Measurements from ENCODE around the gene ADCY7. TPM values are rescaled to one million over a fixed set of nuclear protein-coding genes. Genes with fewer than 3 reads are reported as not detected.

Gene ADCY7
- total and polyA plus RNA-seq, 9 of the 15 experiments (the other 6 are each of a cell fraction or from before 2014, with no cell fraction given), result 2.3 to 108 (median 28.6) TPM

DNA sequence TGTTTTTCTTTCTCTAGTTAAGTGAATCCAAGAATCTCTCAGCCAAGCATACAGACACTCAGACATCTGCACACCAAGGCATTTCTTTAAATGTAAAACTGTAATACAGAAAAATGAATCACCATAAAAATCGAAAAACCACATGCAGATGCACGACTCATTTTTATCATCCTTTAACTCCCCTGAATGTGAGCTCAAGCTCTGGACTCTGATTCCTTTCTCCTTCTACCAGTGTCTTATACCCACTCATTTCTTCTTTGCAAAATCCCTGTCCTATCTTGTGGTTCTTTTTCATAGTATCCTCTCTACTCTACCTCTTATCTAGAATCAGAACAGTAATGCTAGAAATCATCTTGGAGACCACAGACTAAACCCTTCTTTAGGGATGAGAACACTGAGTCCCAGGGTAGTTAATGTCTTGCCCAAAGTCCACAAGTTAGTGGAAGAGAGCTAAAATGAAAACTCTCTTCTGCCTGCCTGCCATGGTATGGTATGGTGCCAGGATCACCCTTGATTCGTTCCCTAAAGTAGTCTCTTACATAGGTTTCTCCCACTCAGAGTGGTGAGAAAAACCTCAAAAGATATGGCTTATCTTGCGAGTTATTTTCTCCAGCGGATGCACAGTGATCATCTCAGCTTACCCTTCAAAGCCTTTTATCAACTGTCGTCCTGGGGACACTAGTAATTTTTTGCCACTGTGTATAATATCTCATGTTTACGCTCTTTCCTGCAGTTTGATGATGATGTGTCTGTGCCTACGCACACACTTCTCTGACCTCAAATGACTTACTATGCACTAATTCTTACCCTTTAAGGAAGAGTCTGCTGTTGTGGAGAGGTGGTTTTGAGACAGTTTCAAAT, 72.2 kb downstream of the ADCY7 start (continued):
- no peak for TF ChIP-seq ZNF217 (CRISPR knock-in tag; IDR thresholded peaks at IDR 0.05)
- no peak for TF ChIP-seq KDM4B (IDR thresholded peaks at IDR 0.05; ENCODE audit: borderline replicate concordance in 2 of 2, low read depth in 1 of 2)
- TF ChIP-seq HNRNPK (IDR thresholded peaks at IDR 0.05; ENCODE audit: low read depth, low read length, poor library complexity, severe bottlenecking), result no peak
- peak; percentile 59; the same call in 1 of the 2 replicates for TF ChIP-seq MEF2D (tag; conservative IDR thresholded peaks at IDR 0.05; ENCODE audit: low read depth)
- TF ChIP-seq ATF1 (CRISPR knock-in tag; IDR thresholded peaks at IDR 0.05), result no peak
- TF ChIP-seq ATF1 (tag; IDR thresholded peaks at IDR 0.05), result no peak
- TF ChIP-seq, protein P1, sequence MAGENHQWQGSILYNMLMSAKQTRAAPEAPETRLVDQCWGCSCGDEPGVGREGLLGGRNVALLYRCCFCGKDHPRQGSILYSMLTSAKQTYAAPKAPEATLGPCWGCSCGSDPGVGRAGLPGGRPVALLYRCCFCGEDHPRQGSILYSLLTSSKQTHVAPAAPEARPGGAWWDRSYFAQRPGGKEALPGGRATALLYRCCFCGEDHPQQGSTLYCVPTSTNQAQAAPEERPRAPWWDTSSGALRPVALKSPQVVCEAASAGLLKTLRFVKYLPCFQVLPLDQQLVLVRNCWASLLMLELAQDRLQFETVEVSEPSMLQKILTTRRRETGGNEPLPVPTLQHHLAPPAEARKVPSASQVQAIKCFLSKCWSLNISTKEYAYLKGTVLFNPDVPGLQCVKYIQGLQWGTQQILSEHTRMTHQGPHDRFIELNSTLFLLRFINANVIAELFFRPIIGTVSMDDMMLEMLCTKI (IDR thresholded peaks at IDR 0.05; ENCODE audit: partially characterized antibody), result no peak
- no peak for TF ChIP-seq SMAD4 (CRISPR knock-in tag; conservative IDR thresholded peaks at IDR 0.05)
- no peak for TF ChIP-seq SIN3A (IDR thresholded peaks at IDR 0.05; ENCODE audit: borderline replicate concordance in 2 of 2, control insufficient read depth in 1 of 2, low read depth in 2 of 2, low read length in 2 of 2)
- TF ChIP-seq KHSRP (IDR thresholded peaks at IDR 0.05), result no peak
- no peak for TF ChIP-seq MIER1 (IDR thresholded peaks at IDR 0.05; ENCODE audit: low read depth)
- no peak for TF ChIP-seq RFX5 (IDR thresholded peaks at IDR 0.05; ENCODE audit: low read depth, low read length)
- no peak for TF ChIP-seq ZNF589 (CRISPR knock-in tag; IDR thresholded peaks at IDR 0.05; ENCODE audit: low read depth)
- TF ChIP-seq ADNP (tag; IDR thresholded peaks at IDR 0.05), result no peak
- TF ChIP-seq FIP1L1 (IDR thresholded peaks at IDR 0.05; ENCODE audit: low read depth, low read length, poor library complexity, severe bottlenecking), result no peak
- TF ChIP-seq, protein P2, sequence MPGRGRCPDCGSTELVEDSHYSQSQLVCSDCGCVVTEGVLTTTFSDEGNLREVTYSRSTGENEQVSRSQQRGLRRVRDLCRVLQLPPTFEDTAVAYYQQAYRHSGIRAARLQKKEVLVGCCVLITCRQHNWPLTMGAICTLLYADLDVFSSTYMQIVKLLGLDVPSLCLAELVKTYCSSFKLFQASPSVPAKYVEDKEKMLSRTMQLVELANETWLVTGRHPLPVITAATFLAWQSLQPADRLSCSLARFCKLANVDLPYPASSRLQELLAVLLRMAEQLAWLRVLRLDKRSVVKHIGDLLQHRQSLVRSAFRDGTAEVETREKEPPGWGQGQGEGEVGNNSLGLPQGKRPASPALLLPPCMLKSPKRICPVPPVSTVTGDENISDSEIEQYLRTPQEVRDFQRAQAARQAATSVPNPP (IDR thresholded peaks at IDR 0.05; ENCODE audit: borderline replicate concordance, insufficient read depth, insufficient read length), result no peak
- no peak for TF ChIP-seq POLR2AphosphoS5 (IDR thresholded peaks at IDR 0.05; ENCODE audit: control insufficient read depth, insufficient read depth, low read depth, low read length)
- no peak for TF ChIP-seq DNMT1 (IDR thresholded peaks at IDR 0.05)
- TF ChIP-seq SRSF1 (IDR thresholded peaks at IDR 0.05; ENCODE audit: low read depth, low read length), result no peak
- no peak for TF ChIP-seq CHD2 (IDR thresholded peaks at IDR 0.05; ENCODE audit: low read depth, low read length)
- TF ChIP-seq TSC22D4 (tag; IDR thresholded peaks at IDR 0.05), result no peak
- no peak for TF ChIP-seq MAFK (IDR thresholded peaks at IDR 0.05; ENCODE audit: low read length)
